ENCODE results near the gene ARHGEF6. TPM values are rescaled to one million over a fixed set of nuclear protein-coding genes. Genes with fewer than 3 reads are reported as not detected.

ARHGEF6 gene
- total and polyA plus RNA-seq, 3 donors from 2014 or later, result 5.7 to 7.0 (median 6.8) TPM

DNA sequence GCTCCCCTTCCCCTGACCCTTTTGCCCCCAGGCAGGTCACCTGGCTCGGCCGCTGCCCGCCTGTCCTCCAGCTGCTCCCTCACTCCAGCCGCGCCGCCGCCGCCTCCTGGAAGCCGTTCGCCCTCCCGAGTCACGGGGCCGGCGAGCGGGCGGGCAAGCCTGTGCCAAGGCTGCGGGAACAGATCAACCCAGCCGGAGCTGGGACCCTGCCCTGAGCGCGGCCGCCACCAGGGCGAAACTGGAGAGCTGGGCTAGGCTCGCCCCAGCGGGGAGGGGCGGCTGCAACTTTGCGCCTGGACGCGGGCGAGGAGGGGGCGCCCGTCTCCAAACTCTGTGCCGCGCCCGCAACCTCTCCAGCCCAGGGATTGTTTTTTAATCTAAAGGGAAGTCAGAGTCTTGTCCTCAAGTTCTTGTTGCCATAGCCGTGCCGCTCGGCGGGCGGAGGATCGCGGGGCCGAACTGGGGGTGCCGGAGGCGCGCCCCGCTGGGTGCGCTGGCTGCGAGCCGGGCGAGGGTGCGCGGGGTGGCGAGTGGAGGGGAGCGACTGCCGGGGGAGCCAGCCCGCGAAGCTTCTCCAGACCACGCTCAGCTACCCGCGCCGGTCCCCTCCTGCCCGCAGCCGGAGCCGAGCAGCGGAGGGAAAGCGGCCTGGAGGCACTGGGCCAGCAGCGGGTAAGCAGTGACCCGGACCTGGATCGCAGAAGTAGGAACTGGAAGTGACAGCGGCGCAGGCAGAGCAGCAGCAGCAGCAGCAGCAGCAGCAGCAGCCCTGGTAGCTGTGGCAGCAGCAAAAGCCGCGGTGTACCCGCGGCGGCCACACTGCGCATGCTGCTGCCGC is 13.4 kb downstream of the ARHGEF6 start:
- Histone ChIP-seq H3K36me3 (ENCODE audit: low read depth, missing control alignments) (no peaks in the 10 kb centered on the region), H3K9me3 (no peaks in the 10 kb centered on the region), H3K27ac (peak overlapping the region; percentile 80 to 83), H3K4me1 (no peaks in the 10 kb centered on the region), H3K27me3 (no peaks in the 10 kb centered on the region), H3K4me3 (peak overlapping the region; percentile 56 to 70)
- intact Hi-C loops (cut with DNase I; ENCODE audit: low total_unique reads), result no loop called here
- peak; percentile 58 for DNase-seq
- WGBS, 2 donors, result 1% methylated on average over 14 of the region's 78 CpGs; no CpG with 5 or more reads in 1 of the 2 donors
- TF ChIP-seq, protein P1, sequence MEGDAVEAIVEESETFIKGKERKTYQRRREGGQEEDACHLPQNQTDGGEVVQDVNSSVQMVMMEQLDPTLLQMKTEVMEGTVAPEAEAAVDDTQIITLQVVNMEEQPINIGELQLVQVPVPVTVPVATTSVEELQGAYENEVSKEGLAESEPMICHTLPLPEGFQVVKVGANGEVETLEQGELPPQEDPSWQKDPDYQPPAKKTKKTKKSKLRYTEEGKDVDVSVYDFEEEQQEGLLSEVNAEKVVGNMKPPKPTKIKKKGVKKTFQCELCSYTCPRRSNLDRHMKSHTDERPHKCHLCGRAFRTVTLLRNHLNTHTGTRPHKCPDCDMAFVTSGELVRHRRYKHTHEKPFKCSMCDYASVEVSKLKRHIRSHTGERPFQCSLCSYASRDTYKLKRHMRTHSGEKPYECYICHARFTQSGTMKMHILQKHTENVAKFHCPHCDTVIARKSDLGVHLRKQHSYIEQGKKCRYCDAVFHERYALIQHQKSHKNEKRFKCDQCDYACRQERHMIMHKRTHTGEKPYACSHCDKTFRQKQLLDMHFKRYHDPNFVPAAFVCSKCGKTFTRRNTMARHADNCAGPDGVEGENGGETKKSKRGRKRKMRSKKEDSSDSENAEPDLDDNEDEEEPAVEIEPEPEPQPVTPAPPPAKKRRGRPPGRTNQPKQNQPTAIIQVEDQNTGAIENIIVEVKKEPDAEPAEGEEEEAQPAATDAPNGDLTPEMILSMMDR (IDR thresholded peaks at IDR 0.05), result peak in 2 of 3 experiments; percentile 8 to 37
- TF ChIP-seq POLR2A (IDR thresholded peaks at IDR 0.05), result no peak

DNA sequence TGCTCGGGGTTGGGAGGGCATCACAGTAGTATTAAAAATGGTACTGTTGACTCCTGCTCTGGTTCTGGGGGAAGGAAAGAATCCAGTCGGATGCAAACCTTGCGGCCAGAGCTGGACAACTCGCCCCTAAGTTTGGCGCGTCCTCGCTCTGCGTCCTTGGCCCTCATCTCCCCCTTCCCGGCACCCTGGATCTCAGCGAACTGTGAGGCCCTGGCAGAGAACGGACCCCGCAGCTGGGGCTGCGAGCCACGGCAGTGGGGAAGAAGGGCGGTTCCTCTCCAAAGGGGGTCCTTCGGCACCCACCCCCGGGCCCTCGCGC is 14.0 kb downstream of the ARHGEF6 start:
- DNase-seq, result peak; percentile 19
- Histone ChIP-seq H3K27ac (peak overlapping the region; percentile 80 to 83), H3K4me3 (peak overlapping the region; percentile 56 to 70), H3K36me3 (ENCODE audit: low read depth, missing control alignments) (no peaks in the 10 kb centered on the region), H3K9me3 (no peaks in the 10 kb centered on the region), H3K27me3 (no peaks in the 10 kb centered on the region), H3K4me1 (no peaks in the 10 kb centered on the region)
- TF ChIP-seq POLR2A (IDR thresholded peaks at IDR 0.05), result no peak
- TF ChIP-seq, protein P1 (IDR thresholded peaks at IDR 0.05), result no peak
- intact Hi-C loops (cut with DNase I; ENCODE audit: low total_unique reads), result no loop called here
- 15 to 20% methylated on average over 1 to 3 of the region's 19 CpGs for WGBS, 2 donors

DNA sequence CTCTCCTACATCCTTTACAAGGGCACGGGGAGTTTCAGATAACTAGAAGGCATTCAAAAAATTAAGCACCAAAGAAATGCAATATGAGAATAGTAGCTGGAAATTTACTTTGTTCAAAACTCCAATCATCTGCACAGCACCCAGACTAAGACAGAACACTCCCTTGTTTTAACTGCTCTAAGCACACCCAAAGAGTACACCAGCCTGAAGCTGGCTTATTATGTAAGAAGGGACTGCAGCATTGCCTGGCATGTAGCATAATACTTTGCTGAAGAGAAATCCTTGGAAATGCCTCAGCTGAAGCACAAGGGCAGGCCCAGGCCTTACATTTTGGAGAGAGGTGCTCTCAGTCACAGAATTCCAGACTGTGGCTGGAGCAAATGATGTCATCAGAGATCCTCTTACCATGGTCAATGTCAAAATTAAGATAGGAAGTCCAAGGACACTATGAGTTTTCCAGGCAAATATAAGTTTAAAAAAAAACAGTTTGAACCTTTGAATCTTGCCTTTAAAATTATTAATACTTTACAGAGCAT is 14.8 kb downstream of the ARHGEF6 start:
- intact Hi-C loops (cut with DNase I; ENCODE audit: low total_unique reads), result no loop called here
- Histone ChIP-seq H3K27ac (no peak overlapping the region), H3K4me1 (no peaks in the 10 kb centered on the region), H3K36me3 (ENCODE audit: low read depth, missing control alignments) (no peaks in the 10 kb centered on the region), H3K9me3 (no peaks in the 10 kb centered on the region), H3K27me3 (no peaks in the 10 kb centered on the region), H3K4me3 (no peak overlapping the region)
- DNase-seq, result no peak
- TF ChIP-seq, protein P1 (IDR thresholded peaks at IDR 0.05), result no peak
- TF ChIP-seq POLR2A (IDR thresholded peaks at IDR 0.05), result no peak
- WGBS, 2 donors, result 38 to 40% methylated on average over 1 of the region's 1 CpG

DNA sequence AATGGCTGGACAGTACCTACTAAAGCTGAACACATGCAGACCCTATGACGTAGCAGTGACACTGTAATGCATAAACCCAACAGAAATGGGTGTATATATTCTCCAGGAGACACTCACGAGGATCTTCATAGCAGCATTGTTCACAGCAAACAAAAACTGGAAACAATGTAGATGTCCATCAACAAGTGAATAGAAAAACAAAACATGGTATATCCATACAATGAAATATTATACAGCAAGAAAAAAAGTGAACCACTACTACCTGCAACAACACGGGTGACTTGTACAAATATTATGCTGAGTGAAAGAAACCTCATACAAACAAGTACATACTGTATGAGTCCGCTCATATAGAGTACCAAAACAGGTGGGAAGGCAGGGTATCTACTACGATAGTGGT is 16.5 kb downstream of the ARHGEF6 start:
- WGBS, 2 donors, result 95 to 96% methylated on average over 5 of the region's 5 CpGs
- H3K27ac ChIP-seq, result no peak overlapping the region
- no peaks in the 10 kb centered on the region for H3K36me3 ChIP-seq (ENCODE audit: low read depth, missing control alignments)
- H3K4me1 ChIP-seq, result no peaks in the 10 kb centered on the region
- TF ChIP-seq, protein P1 (IDR thresholded peaks at IDR 0.05), result no peak
- no peak for TF ChIP-seq POLR2A (IDR thresholded peaks at IDR 0.05)
- DNase-seq, result no peak
- no peak overlapping the region for H3K4me3 ChIP-seq
- H3K9me3 ChIP-seq, result no peaks in the 10 kb centered on the region
- no peaks in the 10 kb centered on the region for H3K27me3 ChIP-seq
- intact Hi-C loops (cut with DNase I; ENCODE audit: low total_unique reads), result no loop called here
